GM12878 (cell line): ENCODE results near the gene SLC2A9. TPM values are rescaled to one million over a fixed set of nuclear protein-coding genes. Genes with fewer than 3 reads are reported as not detected.

ENCODE experiments used
- ATAC-seq: fragments of 200-7000 bp; cut with Tn5 transposase; 3 replicates; pipeline ENCODE4 v1.9.1; 2020; ENCODE audit warnings: mild to moderate bottlenecking, moderate library complexity
- BruUV-seq: library from RNA; stranded (reverse); fragments of 400-500 nt; replicated peaks from 2 replicates; lab custom pipeline; 2021; lab: Mats Ljungman, UMichigan
- CTCF ChIA-PET: fragments of 300-600 bp; sonication (Branson Sonifier 250); formaldehyde crosslinking; extraction: SDS; loops from one replicate; lab custom pipeline; 2021; ENCODE audit warnings: inconsistent platforms; lab: Yijun Ruan, JAX
- POLR2A ChIA-PET: fragments of 350-600 bp; formaldehyde crosslinking; extraction: SDS; loops from one replicate; lab custom pipeline; 2021; ENCODE audit warnings: inconsistent platforms; lab: Charles Lee
- RAD21 ChIA-PET: fragments of 300-600 bp; sonication (Branson Sonifier 250); formaldehyde crosslinking; loops from one replicate; lab custom pipeline; 2023; ENCODE audit warnings: antibody characterized with exemption; ENCODE audit not compliant: unreplicated experiment; lab: Charles Lee
- SMC1A ChIA-PET: fragments of 300-600 bp; sonication (Branson Sonifier 250); formaldehyde crosslinking; loops from one replicate; lab custom pipeline; 2023; ENCODE audit not compliant: unreplicated experiment, uncharacterized antibody; lab: Charles Lee
- DNase-seq: peaks from one replicate; pipeline ENCODE4 v3.0.0-alpha.2; 2011; ENCODE audit warnings: low read depth, low spot score
- FAIRE-seq: peaks from 3 replicates; lab custom pipeline; 2011; peaks lifted over from hg19 to GRCh38; lab: Jason Lieb, UNC
- H2AFZ ChIP-seq: 2 replicates; pipeline ENCODE4 v1.6.0; 2011; ENCODE audit warnings: low read depth, low read length, control low read depth; ENCODE audit not compliant: control insufficient read depth
- H3K27ac ChIP-seq: 2 replicates; pipeline ENCODE4 v1.5.1; 2011; ENCODE audit warnings: control low read depth; ENCODE audit not compliant: control insufficient read depth, insufficient read depth
- H3K27me3 ChIP-seq, 2 experiments: replicated peaks in 1 of 2; 2 replicates each; pipeline versions ENCODE4 v1.6.0 to v1.6.1; 2011; ENCODE audit warnings: low read length in 1 of 2; ENCODE audit not compliant: control insufficient read depth in 2 of 2, insufficient read depth in 2 of 2
- H3K36me3 ChIP-seq, 2 experiments: 2 replicates each; pipeline ENCODE4 v1.5.1; 2011; ENCODE audit warnings: low read length in 1 of 2; ENCODE audit not compliant: control insufficient read depth in 2 of 2, insufficient read depth in 2 of 2
- H3K4me1 ChIP-seq: 2 replicates; pipeline ENCODE4 v1.6.1; 2011; ENCODE audit warnings: mild to moderate bottlenecking, low read length, moderate library complexity, mixed read lengths; ENCODE audit not compliant: control insufficient read depth, insufficient read depth
- H3K4me2 ChIP-seq: 2 replicates; pipeline ENCODE4 v1.6.0; 2011; ENCODE audit warnings: control low read depth; ENCODE audit not compliant: control insufficient read depth, insufficient read depth
- H3K4me3 ChIP-seq: fragments of 200-600 bp; sonication (generic); 2 replicates; pipeline ENCODE4 v1.5.1; 2016
- H3K79me2 ChIP-seq: 2 replicates; pipeline ENCODE4 v1.6.0; 2011; ENCODE audit warnings: low read length; ENCODE audit not compliant: control insufficient read depth, insufficient read depth
- H3K9ac ChIP-seq: 2 replicates; pipeline ENCODE4 v1.8.0; 2011; ENCODE audit warnings: low read length, control low read depth, mixed read lengths; ENCODE audit not compliant: control insufficient read depth, insufficient read depth
- H3K9me3 ChIP-seq: replicated peaks from 3 replicates; pipeline ENCODE4 v1.5.1; 2011; ENCODE audit warnings: mild to moderate bottlenecking, low read length; ENCODE audit not compliant: control insufficient read depth, insufficient read depth
- H4K20me1 ChIP-seq: 2 replicates; pipeline ENCODE4 v1.6.0; 2011; ENCODE audit not compliant: control insufficient read depth, insufficient read depth
- CEBPB ChIP-seq, 2 experiments: fragments of 150-350 bp in 1 of 2; IDR thresholded peaks; 2 replicates each; pipeline ENCODE4 v1.6.1; 2012 to 2014; ENCODE audit warnings: low read depth in 2 of 2, low read length in 2 of 2, borderline replicate concordance in 1 of 2, inconsistent platforms in 1 of 2
- CHD1 ChIP-seq: IDR thresholded peaks from 2 replicates; pipeline ENCODE4 v1.6.1; 2012; ENCODE audit warnings: low read depth, low read length, improper control_type of control experiment
- LARP7 ChIP-seq: fragments of 450-650 bp; IDR thresholded peaks from 2 replicates; pipeline ENCODE4 v1.6.1; 2017; ENCODE audit warnings: mild to moderate bottlenecking
- NRF1 ChIP-seq: conservative IDR thresholded peaks from 2 replicates; pipeline ENCODE4 v1.6.1; 2011; ENCODE audit warnings: mild to moderate bottlenecking, low read depth, low read length, improper control_type of control experiment
- RAD21 ChIP-seq: IDR thresholded peaks from 2 replicates; pipeline ENCODE4 v1.6.1; 2011; ENCODE audit warnings: mild to moderate bottlenecking, low read depth, low read length, moderate library complexity; ENCODE audit not compliant: insufficient read depth
- SIX5 ChIP-seq: IDR thresholded peaks from 2 replicates; pipeline ENCODE4 v1.6.1; 2011; ENCODE audit warnings: mild to moderate bottlenecking, low read depth, low read length, moderate library complexity; ENCODE audit not compliant: severe bottlenecking
- WGBS: methylation state at CpG from one replicate; pipeline ENCODE4 v1.1.6; 2016; ENCODE audit warnings: low lambda C conversion rate; ENCODE audit not compliant: insufficient replicate concordance, insufficient coverage; ENCODE audit errors: missing lambda C conversion rate; 5-methylcytosine and 5-hydroxymethylcytosine counted together
- in situ Hi-C: fragments of 300-500 bp; cut with MboI; formaldehyde crosslinking; loops from 9 replicates; pipeline ENCODE4 v1.14.3; 2018; ENCODE audit warnings: mixed read lengths
- intact Hi-C: fragments of 100-400 bp; cut with micrococcal nuclease; formaldehyde crosslinking; loops from one replicate; pipeline ENCODE4 v1.14.2; 2022; ENCODE audit not compliant: unreplicated experiment
- polyA plus RNA-seq, 11 experiments: library from polyadenylated mRNA; depleted of rRNA in 4 of 11; unstranded in 6 of 11; stranded (reverse) in 5 of 11; fragments of >200 nt; fragmentation: Nextera tagmentation in 4 of 11; fragmentation: Illumina TruSeq in 1 of 11; extraction: Ambion mirVana in 4 of 11; extraction: Trizol in 1 of 11; gene quantifications; 1 replicate in 1 of 11; 2 replicates in 10 of 11; pipeline versions ENCODE4 v1.2.1 to v1.2.3, GENCODE V29; 2011 to 2016; ENCODE audit warnings: inconsistent platforms in 2 of 11, missing spikeins in 2 of 11, low read depth in 1 of 11
- total RNA-seq, 4 experiments: library from RNA; depleted of rRNA in 3 of 4; stranded (reverse); fragments of >200 nt in 3 of 4; fragmentation: Illumina TruSeq in 1 of 4; extraction: Trizol in 1 of 4; gene quantifications; 2 replicates each; pipeline versions ENCODE4 v1.2.1 to v1.2.3, GENCODE V29; 2013 to 2021
- TF ChIP-seq, protein P1 (sequence below): fragments of 450-650 bp; IDR thresholded peaks from 2 replicates; pipeline ENCODE4 v1.6.1; 2017; ENCODE audit warnings: borderline replicate concordance

SLC2A9 gene
- total and polyA plus RNA-seq, 10 of the 15 experiments (the other 5 are each of a cell fraction or from before 2014, with no cell fraction given) = 0.28 to 2.8 (median 1.2) TPM

DNA sequence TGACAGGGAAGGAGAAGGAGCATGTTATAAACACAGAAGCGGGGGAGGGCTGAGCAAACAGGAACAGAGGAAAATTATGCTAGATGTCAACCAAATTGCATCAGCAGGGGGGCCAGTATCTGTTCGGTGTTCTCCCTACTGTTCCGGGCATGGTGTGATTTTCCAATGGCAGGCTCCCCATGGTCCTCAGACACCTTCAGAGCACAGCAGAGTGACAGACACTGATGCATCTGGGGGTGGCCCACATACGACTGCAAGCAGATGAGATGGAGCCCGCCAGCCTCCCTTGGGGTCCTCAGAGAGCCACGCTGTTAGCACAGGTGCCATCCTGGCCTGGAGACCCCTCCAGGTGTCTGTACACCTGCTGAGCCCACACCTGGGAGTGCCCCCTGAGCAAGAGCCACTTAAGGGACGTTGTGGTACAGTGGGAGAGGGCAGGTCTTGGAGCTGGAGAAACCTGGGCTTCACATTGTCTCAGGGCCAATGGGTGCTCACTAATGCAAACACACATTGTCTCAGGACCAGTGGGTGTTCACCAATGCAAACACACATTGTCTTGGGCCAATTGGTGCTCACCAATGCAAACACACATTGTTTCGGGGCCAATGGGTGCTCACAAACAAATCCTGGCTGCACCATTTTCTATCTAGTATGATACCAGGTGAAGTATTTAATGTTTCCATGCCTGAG is 95.4 kb downstream of the SLC2A9 start:
- ATAC-seq (no peak), DNase-seq (no peak), FAIRE-seq (no peak)
- ChIA-PET SMC1A (interaction anchor here (2.6 kb wide), 1 partner anchor 88 kb away, joined by 13 read pairs; no protein-coding TSS in a partner anchor), RAD21 (no interaction called here), CTCF (no interaction called here), POLR2A (no interaction called here)
- Histone ChIP-seq H3K4me1 (no peaks in the 10 kb centered on the region), H3K27me3 (no peaks in the 10 kb centered on the region), H3K9ac (no peak overlapping the region), H3K4me3 (no peak overlapping the region), H3K27ac (no peak overlapping the region), H2AFZ (no peak overlapping the region), H3K36me3 (no peaks in the 10 kb centered on the region), H3K4me2 (no peak overlapping the region), H3K9me3 (no peaks in the 10 kb centered on the region), H4K20me1 (no peaks in the 10 kb centered on the region), H3K79me2 (no peaks in the 10 kb centered on the region)
- intact Hi-C loops (no loop called here), in situ Hi-C loops (no loop called here)
- BruUV-seq = no TSS peak
- WGBS = 42% methylated on average over 8 of the region's 8 CpGs
- TF ChIP-seq CHD1 = no peak
- no peak for TF ChIP-seq NRF1
- no peak for TF ChIP-seq SIX5

DNA sequence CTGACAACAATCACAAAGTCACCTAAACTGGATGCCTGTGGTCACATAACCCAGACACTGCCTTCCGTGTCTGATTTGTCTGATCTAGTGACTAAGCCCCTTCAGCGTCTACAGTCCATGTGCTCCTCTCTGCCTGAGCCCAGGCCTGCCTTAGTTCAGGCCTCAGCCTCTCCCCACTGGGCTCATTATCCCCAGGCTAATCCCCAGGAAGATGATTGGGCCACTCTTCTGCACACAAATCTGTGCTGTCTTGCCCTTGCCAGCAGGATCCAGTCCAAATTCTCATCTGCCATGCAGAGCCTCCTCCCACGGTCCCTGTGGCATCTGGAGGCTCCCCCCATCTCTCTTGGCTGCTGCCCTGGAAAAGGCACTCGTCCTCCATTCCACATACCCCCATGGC is 96.5 kb downstream of the SLC2A9 start:
- CTCF ChIA-PET = interaction anchor here (5.1 kb wide), 1 partner anchor 90 kb away, joined by 29 read pairs; no protein-coding TSS in a partner anchor
- Histone ChIP-seq H4K20me1 (no peaks in the 10 kb centered on the region), H3K79me2 (no peaks in the 10 kb centered on the region), H3K27ac (no peak overlapping the region), H3K4me2 (no peak overlapping the region), H3K4me1 (no peaks in the 10 kb centered on the region), H3K9ac (no peak overlapping the region), H3K9me3 (no peaks in the 10 kb centered on the region), H3K27me3 (no peaks in the 10 kb centered on the region), H2AFZ (no peak overlapping the region), H3K4me3 (no peak overlapping the region), H3K36me3 (no peaks in the 10 kb centered on the region)
- SMC1A ChIA-PET = interaction anchor here (1.1 kb wide), 1 partner anchor 10 kb away, joined by 3 read pairs; no protein-coding TSS in a partner anchor
- no peak for DNase-seq
- FAIRE-seq = no peak
- 10% methylated on average over 4 of the region's 4 CpGs for WGBS
- intact Hi-C loops = no loop called here
- RAD21 ChIA-PET = no interaction called here
- no peak for ATAC-seq
- POLR2A ChIA-PET = no interaction called here
- in situ Hi-C loops = no loop called here
- no TSS peak for BruUV-seq
- TF ChIP-seq LARP7 (no peak), RAD21 (no peak), CEBPB (IDR thresholded peaks at IDR 0.05; ENCODE audit: borderline replicate concordance in 1 of 2, low read depth in 2 of 2, low read length in 2 of 2) (no peak)
- TF ChIP-seq, protein P1, sequence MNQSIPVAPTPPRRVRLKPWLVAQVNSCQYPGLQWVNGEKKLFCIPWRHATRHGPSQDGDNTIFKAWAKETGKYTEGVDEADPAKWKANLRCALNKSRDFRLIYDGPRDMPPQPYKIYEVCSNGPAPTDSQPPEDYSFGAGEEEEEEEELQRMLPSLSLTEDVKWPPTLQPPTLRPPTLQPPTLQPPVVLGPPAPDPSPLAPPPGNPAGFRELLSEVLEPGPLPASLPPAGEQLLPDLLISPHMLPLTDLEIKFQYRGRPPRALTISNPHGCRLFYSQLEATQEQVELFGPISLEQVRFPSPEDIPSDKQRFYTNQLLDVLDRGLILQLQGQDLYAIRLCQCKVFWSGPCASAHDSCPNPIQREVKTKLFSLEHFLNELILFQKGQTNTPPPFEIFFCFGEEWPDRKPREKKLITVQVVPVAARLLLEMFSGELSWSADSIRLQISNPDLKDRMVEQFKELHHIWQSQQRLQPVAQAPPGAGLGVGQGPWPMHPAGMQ = no peak
